ENCODE results near the gene ROR1. TPM values are rescaled to one million over a fixed set of nuclear protein-coding genes. Genes with fewer than 3 reads are reported as not detected.

The ROR1 gene
- polyA plus RNA-seq, 1 donor = 36.8 TPM

DNA sequence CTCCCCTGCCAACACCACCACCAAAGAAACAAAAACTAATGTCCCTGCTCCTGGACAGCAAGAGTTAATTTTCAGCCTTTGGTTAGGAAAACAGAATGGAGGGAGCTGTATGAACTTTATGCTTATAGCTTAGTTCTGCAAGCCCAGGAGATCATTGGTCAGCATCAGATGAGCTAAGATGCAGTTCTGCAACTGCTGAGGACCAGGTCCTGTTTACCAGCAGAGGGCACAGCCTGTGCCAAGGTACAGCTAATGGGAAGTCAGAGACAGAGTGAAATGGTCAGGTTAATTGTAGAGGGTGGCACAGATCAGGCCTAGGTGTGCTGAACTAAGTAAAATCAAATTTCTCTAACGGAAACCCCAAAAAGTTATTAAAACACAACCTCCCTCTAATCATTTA is 161.3 kb downstream of the ROR1 start:
- no peak for DNase-seq

DNA sequence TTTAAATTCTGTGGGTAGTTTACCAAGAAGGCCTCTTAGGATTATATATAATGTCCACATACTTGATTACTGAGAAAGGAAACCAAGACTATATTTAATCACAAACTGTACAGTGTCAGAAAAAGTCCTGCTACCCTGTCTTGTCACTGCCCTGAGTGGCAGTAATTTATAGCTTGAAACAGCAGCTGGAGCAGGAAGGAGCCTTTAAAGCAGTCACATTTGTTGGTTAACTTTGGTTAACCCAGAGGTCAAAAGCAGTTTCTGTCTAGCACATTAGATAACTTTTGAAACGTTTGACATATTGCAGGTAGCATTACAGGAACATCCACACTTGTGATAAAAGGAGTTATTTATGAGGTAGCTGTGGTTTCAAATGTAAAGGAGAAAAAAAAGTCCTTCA is 161.7 kb downstream of the ROR1 start:
- no peak for DNase-seq

DNA sequence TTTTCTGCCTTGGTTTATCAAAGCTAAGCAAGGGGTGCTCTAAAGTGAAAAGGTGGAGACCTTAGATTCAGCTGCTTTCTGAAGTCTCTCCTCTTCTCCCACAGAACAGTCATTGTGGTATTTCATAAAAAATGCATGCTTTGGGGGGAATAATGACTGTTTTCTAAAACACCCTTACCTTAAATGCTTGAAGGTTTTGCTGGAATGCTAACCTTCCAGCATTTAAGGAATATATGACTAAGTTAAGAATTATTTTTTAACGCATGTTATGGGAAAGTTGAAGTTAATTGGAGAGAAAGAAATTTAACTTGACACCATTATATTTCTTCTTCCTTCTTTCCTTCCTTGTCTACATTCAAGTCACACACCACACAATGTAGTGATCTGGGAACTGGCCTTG is 162.5 kb downstream of the ROR1 start:
- no peak for DNase-seq

DNA sequence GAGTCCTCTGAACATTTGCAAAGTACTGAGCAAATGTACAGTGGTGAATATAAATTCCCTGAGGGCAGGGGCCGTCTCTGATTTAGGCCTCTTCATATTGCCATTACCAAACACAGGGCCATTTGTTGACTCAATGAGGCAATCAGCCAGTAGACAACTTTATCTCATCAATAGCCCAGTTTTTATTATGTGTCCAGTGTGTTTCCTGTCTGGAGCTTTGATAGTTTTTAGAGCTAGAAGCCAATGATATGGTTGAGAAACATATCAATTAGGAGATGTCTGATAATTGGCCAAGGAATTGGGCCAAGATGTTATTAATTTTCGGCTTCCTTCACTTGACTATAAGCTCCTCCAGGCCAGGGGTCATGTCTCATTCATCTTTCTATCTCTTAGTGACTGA is 163.0 kb downstream of the ROR1 start:
- DNase-seq = no peak

DNA sequence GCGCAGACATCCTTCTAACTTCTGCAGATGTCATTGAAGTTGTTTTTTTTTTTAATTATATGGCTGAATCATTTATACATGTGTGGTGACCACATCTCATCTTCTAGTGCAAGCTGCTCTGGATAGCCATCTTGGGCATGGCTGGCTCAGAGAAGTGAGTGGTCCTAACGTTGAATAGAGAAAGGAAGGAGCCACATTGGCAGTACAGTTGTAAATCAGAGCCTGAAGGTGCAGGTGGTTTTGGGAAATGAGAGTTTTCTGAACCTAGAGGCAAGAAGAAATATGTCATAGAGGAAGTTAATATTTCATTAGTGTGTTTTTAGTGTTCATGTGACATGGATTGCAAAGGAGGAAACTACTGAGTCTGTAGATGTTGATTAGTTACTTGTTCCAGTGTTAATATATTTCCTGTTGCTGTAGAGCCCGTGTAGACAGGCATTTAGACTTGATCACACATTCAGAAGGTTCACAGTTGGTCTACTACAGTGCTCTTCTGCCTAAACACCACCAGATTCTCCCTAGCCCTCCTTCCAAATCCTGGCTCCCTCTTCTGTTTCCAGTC is 163.7 kb downstream of the ROR1 start:
- no peak for DNase-seq

DNA sequence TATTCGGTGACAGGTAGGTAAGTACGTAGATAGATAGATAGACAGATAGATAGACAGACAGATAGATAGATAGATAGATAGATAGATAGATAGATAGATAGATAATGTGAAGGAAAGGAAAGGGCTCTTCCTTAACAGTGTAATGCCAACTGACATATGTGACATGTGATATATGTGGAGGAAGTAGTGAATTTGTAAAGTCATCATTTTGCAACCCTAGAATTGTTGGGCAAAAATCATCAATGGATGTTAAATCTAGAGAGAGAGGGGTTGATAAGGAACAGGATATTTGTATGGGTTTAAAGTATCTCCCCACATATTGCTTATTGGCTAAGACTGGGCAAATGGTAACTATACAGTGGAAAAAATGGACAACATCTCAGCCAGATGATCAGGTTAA is 166.6 kb downstream of the ROR1 start:
- DNase-seq = no peak

DNA sequence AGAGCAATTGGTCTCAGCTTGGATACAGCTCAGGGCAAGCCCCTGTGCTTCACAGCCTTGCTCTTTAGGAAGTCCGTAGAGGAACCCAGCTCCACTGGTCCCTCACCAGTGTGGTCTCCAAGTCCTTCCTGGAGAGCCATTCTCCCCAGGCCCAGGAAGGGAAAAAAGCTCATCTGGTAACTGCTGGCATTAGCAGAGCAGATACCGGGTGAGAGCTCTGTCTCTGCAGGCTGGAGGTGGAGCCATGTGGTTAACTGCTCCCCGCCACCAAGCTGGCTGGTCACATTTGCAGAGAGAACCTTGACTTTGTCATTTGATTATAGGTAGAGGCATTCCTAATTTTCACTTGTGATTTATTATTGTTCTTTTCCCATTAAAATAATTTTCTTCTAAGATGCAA is 169.6 kb downstream of the ROR1 start:
- DNase-seq = no peak

DNA sequence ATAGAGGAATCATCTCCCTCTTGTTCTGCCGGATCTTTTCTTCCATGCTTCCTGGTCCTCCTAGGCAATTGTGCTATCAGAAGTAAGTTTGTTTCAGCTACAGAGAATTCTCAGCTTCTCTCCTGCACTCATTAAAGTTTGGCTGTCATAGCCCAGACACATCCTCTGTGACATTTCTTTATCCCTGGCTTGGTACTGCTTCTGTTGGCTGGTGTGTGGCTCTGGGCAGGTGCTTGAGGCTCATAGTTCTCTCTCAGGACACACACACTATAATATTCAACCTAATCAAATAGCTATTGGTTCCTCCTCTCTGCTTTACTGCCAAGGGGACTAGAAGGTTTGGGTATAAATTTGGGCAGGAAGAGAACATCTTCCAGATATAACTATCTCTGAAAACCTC is 172.1 kb downstream of the ROR1 start:
- no peak for DNase-seq

DNA sequence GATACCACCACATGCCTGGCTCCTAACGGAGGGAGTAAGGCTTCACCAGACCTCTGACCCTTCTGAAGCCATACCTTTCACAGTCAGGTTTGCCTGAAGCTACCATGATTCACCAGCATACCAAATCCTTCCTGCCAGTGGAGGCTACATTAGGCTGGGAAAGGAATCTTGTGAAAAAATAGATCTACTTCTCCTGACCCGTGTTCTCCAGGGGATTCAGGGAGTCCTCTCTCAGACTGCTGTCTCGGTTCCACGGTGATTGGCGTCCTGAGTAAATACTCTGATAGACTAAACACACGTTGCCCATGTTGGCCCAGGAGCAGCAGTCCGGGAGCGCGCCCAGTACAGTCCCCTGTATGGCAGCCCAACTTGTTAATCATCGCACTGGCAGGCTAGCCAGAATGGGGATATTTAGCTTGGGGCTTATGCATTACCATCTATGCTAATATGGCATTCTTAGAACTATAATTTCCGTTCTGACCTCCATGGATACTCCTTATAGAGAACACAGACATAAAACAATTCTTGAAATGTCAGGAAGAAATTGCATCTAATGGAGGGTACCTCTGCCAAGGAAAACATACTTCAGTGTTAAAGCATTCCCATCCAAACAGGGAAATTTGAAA is 173.2 kb downstream of the ROR1 start:
- no peak for DNase-seq

DNA sequence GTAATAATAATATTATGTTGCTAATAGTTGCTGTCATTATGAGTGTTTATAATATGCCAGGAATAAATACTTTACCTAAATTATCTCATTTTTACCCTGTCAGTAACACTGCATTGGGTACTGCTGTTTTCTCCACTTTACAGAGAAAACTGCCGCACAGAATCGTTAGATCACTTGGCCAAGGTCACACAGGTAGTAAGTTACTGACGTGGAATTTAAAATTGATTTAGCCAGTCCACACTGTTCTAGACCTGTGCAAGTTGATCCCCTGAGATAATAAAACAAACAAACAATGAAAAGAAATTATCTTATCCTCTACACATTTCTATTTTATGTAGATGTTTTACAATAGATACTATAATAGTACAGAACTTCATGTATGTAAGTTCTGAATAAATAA is 174.1 kb downstream of the ROR1 start:
- DNase-seq = no peak

DNA sequence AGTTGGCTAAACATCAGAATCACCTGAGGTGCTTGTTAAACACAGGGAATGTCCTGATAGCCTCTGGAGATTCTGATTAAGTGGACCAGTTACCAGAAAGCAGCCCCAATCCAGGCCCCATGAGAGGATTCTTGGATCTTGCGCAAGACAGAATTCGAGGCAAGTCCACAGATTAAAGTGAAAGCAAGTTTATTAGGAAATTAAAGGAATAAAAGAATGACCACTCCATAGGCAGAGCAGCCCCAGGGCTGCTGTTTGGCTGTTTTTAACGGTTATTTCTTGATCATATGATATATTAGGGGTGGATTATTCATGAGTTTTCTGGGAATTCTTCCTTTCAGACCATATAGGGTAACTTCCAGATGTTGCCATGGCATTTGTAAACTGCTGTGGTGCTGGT is 176.2 kb downstream of the ROR1 start:
- no peak for DNase-seq

DNA sequence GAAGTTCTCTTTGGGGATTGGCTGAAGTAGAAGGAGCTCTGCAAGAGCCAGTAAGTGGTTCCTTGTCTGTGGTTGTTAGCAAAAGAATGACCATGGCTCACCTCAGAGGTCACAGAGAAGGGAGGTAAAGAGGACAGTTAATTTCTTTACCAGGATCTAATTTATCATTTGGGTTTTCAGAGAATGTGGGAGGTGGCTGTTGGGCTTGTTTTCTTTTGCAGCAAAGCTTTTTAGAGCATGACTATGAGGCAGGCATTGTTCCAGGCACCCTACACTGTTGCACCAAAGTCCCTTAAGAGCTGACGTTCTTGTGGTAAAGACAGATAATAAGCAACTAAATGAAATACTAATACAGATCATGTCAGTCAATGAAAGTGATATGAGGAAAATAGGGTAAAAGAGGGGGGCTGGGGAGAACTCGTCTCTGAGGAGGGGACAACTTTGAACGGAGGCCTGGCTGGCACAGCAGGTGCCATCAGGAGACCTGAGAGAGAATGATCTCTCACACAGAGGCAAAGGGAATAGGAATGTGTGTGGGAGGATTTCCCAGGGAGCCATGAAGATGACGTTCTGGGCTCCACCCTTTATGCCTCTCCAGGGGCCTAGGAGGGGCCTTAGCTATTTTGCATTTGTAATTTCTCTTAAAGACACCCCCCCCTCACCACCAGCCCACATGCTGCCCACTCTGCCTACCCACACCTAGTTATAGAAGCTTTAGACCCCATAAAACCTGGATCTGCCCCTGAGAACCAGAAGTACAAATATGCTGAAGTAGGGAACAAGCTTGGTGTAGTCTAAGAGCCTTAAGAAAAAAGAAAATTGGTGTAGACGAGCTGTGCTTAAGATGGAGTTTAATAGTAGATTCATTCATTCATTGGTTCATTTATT is 177.5 kb downstream of the ROR1 start:
- DNase-seq = no peak

DNA sequence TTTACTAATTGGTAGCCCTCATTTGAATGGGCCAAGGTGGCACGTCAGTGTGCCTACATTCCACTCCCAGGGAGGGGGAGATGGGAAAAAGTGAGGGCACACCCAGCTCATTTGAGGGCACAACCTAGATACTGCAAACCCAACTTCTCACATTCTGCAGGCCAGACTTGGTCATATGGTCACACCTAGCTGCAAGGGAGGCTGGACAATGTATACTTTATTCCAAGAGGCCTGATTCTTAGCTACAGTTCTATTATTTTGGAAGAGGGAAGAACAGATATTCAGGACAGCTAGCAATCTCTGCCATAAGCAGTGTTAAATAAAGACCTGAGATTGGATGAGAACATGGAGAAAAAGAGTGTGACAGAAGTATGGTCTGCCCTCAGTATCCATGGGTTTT is 180.4 kb downstream of the ROR1 start:
- DNase-seq = no peak

DNA sequence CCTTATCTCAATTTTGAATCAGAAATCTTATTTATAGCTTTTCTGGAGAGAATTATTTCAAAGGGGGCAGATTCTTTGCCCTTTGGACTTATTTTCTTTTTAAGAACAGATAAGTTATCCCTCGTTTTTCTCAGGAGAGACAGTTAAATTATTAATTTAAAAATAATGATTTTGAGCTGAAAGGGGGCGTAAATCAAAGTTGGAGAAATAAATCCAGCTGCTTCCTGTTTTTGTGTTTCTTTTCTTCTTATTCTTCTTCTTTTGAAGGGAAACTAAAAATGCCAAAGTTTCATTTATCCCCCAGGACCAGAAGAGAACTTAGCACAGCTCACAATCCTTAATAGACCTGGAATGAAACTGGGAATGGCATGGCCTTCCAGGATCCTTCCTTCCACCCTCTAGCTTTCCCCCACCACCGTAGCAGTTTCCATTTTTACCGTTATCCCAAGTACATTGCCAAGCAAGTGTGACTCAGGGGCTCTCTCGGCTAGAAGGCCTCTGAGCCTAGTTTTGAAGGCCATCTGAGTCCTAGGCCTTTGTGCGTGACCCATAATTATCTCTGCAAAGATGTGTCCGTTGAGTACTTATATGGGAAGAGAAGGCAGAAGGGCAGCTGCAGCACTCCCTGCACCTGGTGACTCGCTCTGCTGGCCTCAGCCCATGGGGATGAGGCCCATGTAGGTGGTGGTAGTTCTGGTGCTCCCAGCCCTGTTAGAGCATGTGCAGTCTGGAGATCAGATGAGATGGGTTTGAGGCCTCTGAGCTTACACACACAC is 181.7 kb downstream of the ROR1 start:
- DNase-seq = no peak

DNA sequence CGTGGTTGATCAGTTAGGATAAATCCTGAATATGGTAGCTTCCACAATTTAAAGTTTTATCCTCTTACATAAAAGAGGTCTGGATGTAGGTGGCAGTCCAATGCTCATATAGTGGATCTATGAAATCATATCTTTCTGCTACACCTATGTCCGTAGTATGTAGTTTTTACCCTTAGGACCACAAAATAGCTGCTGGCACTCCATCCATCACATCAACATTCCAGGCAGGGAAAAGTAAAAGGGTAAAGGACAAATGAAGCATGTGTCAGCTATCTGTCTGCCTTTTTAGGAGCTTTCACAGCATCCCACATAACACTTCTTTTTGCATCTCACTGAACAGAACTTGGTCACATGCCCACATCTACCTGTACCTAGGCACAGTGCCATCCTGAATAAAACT is 184.7 kb downstream of the ROR1 start:
- no peak for DNase-seq

DNA sequence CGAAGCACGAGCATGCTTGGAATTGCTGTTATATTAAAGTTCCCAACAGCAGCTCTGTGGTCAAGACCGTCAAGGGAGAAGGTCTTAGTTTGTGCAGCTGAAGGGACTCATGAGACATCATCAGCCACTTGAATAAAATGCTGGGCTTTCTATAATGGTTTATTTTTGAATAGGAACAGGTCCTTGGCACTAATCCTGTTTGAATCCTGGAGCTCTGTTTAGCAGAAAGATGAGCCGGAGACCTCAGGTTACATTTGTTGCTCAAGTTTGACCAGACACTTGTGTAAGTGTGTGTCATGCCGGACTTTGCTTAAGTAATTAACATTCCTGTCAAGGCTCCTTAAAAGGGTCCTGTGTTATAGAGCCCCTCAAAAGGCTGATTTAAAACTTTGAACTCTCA is 186.5 kb downstream of the ROR1 start:
- DNase-seq = no peak

DNA sequence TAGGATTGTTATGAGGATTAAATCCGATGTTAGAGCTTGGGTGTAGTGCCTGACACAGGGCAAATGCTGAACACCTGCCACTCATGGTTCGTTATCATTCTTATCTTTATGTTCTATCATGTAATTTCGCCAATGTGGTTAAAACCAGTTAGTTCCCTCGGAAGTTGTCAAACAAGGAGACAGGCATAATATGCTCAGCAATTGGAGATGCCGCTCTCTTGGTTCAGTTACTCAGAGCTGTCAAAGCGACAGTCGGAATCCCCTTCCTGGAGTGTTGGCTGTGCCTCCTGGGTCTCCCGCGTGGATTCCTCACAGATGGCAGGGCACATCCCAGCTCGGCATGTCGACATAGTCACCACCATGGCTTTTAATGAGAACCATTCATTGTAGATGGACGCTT is 192.2 kb downstream of the ROR1 start:
- DNase-seq = no peak

DNA sequence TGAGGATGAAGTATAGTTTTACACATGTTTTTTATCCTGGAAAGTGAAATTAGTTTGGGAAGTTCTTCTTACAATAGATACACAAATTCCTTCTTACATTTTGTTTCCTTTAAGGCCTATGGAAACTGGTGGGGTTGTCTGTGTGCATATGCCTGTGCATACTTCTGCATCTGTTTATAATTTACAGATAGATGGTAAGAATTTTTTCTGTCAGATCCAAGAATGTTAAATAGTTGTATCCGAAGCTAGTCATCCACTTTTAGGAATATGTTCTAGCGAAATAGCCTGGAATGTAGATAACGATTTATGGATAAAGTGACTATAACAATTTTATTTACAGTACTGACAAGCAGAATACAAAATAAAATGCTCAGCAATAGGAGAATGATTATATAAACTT is 194.1 kb downstream of the ROR1 start:
- DNase-seq = no peak

DNA sequence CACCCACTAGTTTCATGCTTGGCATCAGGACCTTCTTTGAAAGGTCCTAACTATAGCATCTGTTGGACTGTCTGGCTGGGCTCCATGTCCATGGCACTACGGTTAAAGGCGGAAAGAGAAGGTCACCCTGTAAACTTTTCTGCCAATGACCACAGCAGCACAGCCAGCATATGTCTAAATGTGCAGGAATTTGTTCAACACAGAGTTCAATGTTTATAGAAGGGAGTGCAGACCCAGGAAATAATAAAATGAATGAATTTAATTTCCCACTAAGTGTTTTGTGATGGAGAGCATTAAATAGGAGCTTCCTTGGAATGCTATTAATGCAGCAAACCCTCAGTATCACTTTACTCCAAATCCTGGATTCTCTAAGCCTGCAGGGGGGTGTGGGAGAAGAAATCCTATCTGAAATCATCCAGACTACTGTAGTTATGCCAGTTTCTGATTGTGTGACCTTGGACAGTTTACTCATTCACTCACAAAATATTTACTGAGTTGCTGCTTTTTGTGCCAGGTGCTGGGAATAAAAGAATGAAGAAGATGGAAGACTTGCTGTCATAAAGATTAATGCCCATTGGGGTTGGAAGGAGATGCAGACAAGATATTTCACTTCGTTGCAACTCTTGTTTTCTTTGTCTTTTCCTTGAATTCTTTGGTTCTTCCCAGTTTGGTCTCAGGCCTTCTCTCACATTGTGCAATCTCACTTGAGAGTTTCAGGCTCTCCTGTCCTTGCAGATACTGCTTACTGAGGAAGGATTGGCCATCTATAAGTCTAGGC is 195.0 kb downstream of the ROR1 start:
- no peak for DNase-seq

DNA sequence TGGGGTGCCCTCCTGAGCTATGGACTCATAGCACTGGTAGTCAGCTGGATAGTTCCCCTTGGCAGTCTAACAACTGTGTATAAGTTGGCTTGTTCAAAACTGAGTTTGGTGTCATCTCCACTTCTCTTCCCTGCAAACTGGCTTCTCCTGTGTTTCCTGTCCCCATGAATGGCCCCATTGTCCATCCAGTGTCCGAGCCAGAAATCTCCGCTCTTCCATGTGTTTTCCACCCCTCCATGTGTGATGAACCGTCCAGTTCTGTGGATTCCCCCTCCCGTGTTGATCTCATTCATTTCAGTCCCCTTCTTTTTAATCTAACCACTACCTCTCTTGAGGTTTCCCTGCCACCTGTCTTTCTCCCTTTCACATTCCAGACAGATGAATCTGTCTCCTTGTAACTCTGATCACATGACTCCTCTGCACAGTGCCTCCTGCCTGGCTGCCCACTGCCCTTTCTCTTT is 195.7 kb downstream of the ROR1 start:
- no peak for DNase-seq

DNA sequence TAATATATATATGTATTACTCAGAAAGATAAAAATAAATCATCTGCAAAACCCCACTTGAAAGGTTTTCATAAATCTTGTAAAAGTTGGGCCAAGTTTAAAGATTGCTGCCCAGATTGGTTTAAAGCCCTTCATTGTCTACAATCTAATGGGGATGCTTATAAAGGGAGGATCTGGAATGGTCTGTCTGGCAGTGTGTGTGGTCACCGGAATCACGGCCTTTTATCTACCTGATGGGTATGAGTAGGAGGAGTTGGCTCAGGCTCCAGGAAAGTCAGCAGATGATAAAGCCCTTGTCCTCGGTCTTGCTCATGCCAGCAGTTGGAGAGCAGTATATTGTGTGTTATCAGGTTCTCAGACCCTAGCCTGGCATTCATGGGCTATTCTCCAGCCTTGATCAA is 197.7 kb downstream of the ROR1 start:
- no peak for DNase-seq

DNA sequence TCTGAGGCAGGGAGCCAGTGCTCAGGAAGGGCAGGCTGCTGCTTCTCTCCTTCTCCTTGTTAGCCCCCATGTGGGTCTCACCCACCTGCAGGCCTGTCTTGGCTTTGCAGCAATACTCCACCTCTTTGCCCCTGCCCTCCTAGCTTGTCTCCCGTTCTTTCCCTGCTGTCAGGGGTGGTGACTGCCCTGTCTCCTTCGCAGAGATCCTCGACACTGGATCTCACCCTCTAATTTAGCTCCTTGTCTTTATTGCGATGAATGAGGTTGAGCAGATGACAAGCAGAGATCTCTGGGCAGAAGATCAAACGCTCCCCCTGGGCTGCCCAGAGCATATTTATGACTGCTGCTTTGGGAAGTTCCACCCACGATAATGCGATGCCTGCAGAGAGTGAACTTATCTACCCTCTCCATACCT is 199.2 kb downstream of the ROR1 start:
- no peak for DNase-seq
